NCI-H446 treated with DMSO at 0.1 percent for 48 hours (cell line): ENCODE measurements around the gene CCL16.
"Not testable (repeated sequence)": the region's sequence is repeated elsewhere in the genome, so short reads cannot be mapped to it uniquely, and the experiment has no call there.

Source experiments
- DNase-seq: peaks from one replicate; lab custom pipeline; 2025; lab: John Stamatoyannopoulos, UW

Gene CCL16

GRCh38 chr17:35984140-35984539 lies 2.8 kb upstream of the CCL16 start:
- no peak for DNase-seq

DNA sequence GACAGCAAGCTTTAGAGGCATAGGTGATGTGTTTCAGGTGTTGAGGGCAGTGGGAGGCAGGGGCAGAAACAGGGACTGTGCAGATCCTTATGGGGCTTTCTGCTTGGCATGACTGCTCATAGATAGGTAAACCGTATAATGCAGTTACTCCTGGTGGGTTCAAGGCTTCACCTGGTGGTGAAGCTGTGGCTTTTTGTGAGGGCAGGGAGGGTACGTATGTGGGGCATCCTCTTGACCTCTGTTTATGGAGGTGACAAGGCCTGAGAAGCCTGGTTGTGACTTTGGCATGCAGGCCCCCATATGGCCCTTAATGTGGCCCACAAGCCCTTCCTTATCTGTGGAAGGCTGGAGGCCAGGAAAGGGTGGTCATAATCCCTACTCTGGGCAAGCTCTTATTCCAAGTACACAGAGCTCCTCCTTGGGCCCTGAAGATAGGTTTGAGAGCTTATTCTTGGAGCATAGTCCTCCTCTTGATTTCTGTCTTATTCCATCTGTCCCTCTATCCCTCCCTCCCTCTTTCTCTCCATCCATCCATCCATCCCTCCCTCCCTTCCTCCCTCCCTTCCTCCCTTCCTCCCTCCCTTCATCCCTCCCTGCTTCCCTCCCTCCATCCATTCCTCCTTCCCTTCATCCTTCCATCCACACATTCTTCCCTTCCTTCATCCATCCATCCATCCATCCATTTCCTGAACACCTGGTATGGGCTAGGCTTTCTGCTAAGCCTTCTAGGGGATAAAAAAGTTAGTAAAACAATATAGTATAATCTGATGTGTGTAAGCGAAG lies 1.3 kb upstream of the CCL16 start:
- DNase-seq, result no peak

GRCh38 chr17:35981908-35982330 lies 622 bp upstream of the CCL16 start:
- DNase-seq, result no peak

- DNase-seq, result no peak
These were observed 3.0 kb downstream of the CCL16 start for GRCh38 chr17:35978346-35978745.

DNA sequence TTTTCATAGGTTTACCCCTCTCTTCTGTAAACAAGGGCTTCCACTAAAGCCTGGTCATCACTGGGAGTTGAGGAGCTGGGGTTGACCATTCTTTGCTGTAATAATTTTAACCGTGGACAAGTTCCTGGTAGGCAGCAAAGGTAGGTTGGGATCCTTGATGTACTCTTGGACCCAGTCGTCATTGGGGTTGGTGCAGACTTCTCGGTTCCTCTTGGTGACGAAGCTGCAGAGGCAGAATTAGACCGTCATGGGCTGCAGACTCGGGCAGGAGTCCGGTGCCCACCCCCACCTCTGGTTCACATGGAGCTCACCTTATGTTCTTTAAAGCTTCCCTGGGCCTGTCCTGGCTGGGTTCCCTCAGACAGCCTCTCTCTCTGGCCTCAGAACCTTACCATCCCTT lies 3.8 kb downstream of the CCL16 start:
- DNase-seq, result no peak

DNA sequence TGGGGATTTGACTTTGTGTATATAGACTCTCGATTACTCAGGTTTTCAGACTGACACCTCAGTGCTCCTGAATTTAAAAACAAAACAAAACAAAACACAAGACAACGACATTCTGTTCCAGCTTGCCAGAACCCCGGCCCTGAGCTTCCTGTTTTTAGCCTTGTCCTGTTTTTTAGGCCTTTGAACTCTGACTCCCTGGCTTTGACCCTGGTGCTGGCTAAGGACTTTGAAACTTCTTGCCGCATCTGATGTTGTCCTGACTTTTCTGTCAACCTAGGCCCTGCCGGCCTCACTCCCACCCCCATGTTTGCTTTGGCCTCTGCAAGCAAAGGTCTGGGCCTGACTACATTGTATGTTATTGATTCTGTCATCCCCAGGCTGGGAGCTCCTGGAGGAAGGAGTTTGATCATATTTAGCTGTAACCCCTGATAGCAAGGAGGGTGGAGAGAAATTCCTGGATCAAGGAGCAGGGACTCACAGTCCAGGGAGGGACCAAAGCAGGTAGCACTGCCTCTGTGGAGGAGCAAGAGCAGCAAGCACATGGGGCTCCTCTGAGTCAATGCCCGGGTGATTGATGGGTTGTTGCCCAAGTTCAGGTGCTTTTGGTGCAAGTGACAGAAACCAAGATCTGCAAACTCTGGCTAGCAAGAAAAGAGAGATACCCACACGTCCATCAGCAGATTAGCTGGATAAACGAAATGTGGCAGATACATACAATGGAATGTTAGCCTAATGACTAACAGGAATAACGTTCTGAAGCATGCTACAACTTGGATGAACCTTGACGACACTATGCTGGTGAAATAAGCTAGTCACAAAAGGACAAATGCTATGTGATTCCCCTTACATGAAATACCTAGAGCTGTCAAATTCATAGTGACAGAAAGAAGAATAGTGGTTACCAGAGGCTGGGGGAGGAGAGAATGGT lies 7.7 kb downstream of the CCL16 start:
- DNase-seq, result no peak

DNA sequence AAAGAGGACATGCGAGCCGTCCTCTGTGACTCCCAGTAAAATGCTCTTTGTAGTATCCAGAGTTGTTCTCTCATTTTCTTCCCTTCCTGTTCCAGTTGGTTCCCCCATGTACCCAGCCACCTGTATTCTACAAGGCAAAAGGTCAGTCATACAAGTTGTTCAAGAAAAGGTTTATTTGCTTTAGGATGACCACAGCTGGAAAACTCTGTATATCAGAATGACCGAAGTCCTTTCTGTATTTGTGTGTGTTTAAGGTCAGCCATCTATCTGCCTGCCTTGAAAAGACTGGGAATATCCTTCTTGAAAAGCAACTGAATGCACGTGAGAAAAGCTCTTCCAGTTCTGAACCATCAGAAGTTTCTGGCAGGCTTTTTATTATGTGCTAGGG lies 8.4 kb downstream of the CCL16 start:
- no peak for DNase-seq

GRCh38 chr17:35972535-35972934 lies 8.8 kb downstream of the CCL16 start:
- DNase-seq, result no peak

GRCh38 chr17:35972066-35972465 lies 9.2 kb downstream of the CCL16 start:
- DNase-seq, result no peak

- peak; percentile 16 for DNase-seq
These were observed 11.5 kb downstream of the CCL16 start for GRCh38 chr17:35969558-35970380.

- no peak for DNase-seq
These were observed 12.7 kb downstream of the CCL16 start for GRCh38 chr17:35968520-35969054.

- DNase-seq, result no peak
These were observed 16.0 kb downstream of the CCL16 start for GRCh38 chr17:35965272-35965671.

GRCh38 chr17:35963663-35964062 lies 17.6 kb downstream of the CCL16 start:
- no peak for DNase-seq

DNA sequence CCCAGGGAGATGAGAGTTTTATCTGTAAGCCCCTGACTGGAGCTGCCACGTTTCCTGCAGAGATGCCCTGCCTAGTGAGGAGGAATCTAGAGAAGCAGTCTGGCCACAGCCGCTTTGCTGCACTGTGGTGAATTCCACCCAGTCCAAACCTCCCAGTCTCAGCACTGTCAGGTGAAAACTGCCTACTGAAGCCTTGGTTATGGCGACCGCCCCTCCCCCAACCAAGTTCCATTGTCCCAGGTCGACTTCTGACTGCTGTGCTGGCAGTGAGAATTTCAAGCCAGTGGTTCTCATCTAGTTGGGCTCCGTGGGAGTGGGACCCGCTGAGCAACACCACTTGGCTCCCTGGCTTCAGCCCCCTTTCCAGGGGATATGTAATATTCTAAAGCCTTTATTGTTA lies 27.6 kb downstream of the CCL16 start:
- no peak for DNase-seq

GRCh38 chr17:35949401-35949800 lies 31.9 kb downstream of the CCL16 start:
- no peak for DNase-seq

- no peak for DNase-seq
These were observed 33.2 kb downstream of the CCL16 start for GRCh38 chr17:35948092-35948491.

DNA sequence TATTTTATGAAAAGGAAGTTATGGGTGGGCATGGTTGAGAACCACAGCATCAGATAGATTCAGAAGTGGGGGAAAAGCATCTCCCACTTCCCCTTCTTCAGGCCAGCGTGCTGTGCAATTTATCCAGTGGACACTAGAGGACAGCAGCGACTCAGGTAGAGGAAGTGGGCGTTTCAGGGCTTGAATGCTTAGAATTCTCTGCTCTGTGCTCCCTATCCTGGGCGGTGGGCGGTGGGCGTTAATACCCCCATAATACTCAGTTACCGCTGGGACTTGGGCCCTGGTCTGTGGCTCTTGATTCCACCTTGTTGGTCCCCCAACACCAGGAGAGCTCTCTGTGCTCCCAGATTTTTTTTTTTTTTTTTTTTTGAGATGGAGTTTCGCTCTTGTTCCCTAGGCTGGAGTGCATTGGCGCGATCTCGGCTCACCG lies 34.1 kb downstream of the CCL16 start:
- DNase-seq, result no peak

GRCh38 chr17:35944151-35944550 lies 37.1 kb downstream of the CCL16 start:
- no peak for DNase-seq

DNA sequence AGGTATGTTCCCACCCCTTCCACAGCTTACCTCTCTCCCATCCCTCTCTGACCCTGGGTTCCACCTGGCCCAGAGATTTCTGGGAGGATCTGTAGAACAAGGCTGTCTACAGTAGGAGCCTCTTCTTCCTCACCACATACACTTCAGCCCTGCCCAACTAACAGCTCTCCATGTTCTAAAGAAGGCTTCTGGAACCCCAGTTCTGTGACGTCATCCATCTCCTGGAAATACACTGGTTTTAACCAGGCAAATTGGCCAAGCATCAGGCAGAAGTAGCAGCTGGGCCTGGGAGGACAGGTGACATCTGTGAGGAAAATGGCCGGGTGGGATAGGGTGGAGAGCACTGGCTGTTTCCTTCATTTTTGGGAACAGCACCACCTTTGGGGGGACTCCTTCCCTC lies 37.8 kb downstream of the CCL16 start, which contains the start of gene LYZL6:
TSS of gene LYZL6 (minus strand) at position 177 of the 400 bp plus-strand sequence. CDS start 4,357 bp downstream, outside the sequence.
- no peak for DNase-seq

- DNase-seq, result no peak
These were observed 38.6 kb downstream of the CCL16 start for GRCh38 chr17:35942588-35943186.

DNA sequence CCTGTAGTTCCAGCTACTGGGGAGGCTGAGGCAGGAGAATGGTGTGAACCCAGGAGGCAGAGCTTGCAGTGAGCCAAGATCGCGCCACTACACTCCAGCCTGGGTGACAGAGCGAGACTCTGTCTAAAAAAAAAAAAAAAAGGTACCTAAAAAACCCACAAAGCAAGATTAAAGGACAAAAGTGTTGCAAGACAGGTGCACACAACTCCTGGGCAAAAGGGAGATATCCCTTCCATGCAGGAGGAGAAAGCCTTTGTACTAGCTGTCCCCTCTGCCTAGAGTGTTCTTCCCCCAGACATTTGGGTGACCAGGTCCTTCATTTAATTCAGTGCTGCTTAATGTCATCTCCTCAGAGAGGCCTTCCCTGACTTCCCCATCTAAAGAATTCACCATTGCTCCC lies 42.8 kb downstream of the CCL16 start:
- DNase-seq, result not testable (repeated sequence)
